Activated CD8-positive, alpha-beta memory T cell treated with anti-CD3 and anti-CD28 coated beads, Interleukin-2, amount 50 U/mL, for 4 hours (primary cell): ENCODE results near the gene ITGA11.

Experiments used
- DNase-seq: peaks from one replicate; pipeline ENCODE4 v3.0.0-alpha.2; 2020

The ITGA11 gene

GRCh38 chr15:68309024-68309423 lies 122.9 kb downstream of the ITGA11 start:
- no peak for DNase-seq

DNA sequence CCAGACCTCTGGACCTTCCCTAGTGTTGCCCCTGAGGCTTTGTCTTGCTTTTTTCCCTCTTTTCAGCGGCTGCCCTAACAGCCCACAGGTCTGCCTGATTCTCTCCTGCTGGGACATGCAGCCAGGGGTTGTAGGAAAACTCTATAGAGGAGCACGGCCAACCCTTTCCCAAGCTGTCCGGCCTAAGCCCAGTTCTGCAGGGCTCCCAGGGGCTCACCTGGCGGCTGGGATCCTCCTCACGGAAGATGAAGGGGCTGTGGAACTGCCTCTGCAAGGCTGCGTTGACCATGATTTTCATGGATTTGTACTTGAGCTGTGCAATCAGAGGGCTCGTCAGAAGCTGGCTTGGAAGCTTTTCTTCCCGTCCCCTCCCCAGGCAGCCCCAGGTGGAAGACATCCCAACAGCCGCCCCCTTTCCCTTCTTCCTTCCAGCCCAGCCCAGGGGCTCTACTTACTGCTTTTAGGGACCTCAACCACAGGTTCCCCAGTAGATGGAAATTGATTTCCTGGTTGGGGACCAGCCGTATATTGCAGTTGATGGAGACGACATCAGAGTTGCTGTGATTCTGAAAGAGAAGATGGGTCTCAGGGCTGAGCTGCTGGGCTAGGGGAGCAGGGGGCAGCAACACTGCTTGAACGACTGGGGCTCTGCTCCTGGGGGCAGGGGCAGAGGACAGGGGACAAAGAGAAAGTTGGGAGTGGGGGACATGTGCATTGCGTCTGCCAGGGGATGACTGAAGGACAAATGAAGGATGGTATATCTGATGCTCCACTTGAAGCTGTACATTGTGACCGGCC lies 124.6 kb downstream of the ITGA11 start:
- no peak for DNase-seq

DNA sequence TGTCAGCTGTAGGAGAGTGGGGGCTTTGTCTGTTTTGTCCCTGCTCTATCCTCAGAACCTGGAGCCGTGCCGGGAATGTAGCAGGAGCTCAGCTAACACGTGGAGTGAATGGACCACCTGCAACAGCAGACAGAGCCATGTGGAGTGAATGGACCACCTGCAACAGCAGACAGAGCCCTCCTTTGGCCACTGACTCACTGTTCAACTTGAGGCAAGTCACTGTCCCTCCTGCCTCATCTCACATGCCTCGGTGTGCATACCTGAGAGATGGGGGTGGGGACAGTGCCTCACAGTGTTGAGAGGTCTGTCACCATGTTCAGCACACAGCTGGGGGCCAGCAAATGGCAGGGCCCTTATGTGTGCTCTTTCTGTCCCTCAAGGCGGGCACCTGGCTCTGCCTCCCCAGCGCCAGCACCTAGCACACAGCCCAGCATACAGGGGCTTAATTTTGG lies 126.5 kb downstream of the ITGA11 start:
- no peak for DNase-seq

- no peak for DNase-seq
Observed at GRCh38 chr15:68304589-68305337, 127.2 kb downstream of the ITGA11 start.

GRCh38 chr15:68303560-68304436 lies 128.2 kb downstream of the ITGA11 start:
- no peak for DNase-seq

DNA sequence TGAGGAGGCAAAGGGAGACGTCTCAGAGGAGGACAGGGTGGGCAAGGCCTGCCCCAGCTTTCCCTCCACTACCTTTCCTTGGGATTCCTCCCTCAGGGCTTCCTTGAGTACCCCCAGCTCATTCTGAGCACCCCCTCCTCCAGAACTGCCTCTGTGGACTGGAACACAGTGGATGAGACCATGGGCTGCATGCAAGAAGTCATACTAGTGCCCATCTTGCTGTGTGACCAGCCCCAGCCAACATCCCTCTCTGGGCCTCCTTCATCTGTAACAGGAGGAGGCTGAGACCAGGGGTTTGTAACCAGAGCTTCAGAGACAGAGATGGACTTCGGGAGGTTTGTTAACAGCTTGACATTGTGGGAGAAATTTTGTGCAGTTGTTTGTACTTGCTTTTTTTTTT lies 128.8 kb downstream of the ITGA11 start:
- DNase-seq = no peak

DNA sequence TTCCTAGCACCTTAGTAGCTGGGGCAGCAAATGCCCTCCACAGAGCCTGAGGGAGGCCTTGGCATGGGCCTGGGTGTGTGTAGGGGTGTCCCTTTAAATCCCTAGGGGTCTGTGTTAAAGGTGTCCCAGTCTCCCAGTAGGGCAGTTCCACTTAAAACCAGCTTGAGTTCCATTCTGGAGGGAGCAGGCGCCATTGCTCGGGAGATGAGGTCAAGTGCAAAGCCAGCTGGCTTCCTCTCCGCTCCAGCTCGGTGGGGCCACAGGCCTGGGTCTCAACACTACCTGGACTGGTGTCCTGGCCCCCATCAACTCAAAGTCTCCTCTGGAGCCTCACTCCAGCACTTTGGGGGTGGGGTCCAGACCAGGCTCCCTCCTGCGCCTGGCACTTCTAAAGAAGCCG lies 129.2 kb downstream of the ITGA11 start:
- no peak for DNase-seq

DNA sequence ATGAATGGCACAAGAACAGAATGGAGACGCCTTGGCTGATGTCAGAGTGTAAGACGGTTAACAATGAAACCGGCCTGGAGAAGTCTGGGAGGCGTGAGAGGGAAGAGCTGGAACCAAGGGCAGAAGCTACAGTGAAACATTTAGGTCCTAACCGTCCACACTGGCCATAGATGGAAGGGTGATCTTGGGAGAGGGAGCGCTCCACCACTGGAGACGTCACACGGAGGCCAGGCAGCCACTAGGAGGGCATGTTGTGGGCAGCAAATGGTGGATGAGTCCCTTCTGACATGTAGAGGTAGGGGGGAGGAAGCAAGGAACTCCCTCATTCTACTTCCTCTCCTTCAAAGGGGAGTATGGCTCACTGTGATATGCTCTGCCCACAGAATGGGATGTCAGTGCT lies 130.7 kb downstream of the ITGA11 start:
- no peak for DNase-seq

DNA sequence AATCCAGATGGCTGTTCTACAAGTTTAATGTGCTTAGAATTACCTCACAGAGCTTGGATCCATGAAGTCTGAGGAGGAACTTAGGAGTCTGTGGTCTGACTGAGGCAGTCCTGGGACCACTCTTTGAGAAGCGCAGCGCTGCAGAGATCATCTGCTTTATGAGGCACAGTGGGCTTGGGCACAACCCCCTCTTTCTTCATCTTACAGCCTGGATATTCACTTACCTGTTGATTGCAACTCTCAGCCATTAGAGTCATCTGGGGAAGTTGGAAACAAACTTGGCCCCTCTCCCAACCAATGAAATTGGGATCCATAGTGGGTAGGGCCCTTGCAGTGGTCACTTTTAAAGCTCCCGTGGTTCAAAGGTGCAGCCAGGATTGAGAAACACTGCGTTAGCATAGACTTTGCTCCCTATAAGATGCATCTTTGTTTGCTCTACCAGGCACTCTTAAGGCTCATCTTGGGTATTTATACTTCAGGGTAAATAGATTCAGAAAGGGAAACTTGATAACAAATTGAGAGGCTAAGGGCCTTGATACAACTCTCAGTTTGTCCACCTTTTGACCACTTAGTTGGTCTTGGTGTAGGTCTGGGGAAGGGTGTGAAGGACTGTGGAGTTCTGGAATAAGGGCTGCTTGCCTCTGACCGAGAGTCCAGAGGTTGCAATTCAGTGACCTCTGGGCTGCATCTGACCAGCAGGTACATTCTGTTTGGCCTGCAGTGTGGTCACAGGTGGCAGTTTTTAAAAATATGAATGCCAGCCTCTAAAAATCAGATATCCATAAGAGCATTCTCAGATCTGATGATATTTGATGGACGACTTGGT lies 131.6 kb downstream of the ITGA11 start:
- no peak for DNase-seq

GRCh38 chr15:68299436-68299835 lies 132.5 kb downstream of the ITGA11 start:
- no peak for DNase-seq

- DNase-seq = no peak
Observed at GRCh38 chr15:68298882-68299381, 133.0 kb downstream of the ITGA11 start.

- no peak for DNase-seq
Observed at GRCh38 chr15:68298336-68298735, 133.6 kb downstream of the ITGA11 start.

DNA sequence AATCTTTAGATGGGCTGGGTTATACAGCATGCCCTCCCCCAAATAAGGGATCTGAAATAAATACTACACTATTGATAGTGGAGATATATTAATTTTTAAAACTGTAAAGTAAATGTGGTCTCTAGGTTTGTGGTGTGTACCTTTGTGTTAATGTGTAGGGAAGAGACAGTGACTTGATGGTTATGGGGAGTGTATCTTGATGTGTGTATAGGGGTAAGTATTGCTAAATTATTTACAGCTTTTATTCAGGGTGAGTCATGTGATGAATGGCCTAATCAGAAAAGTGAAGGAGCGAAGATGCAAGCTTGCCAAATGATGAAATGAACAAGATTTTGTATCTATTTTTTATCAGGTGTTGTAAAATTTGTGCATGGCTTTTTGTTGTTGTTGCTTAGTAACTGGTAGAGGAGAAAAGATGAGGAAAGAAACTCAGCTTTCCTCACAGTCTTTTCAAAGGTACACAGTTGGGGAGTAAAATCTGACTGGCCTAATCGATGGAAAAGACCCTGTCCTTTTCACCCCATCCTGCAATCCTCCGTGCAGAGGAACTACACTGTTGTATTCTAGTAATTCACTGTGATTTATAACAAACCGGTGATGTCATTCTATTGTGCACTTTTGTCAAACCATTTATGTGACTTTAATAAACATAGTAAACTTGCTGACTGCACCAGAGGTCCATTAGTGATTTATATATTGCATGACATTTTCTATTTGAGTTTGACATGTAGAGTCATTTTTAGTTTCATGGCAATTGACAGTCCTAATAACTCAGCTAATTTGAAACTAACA lies 136.8 kb downstream of the ITGA11 start:
- DNase-seq = no peak

- no peak for DNase-seq
Observed at GRCh38 chr15:68292967-68293366, 139.0 kb downstream of the ITGA11 start.

GRCh38 chr15:68292157-68292781 lies 139.7 kb downstream of the ITGA11 start:
- no peak for DNase-seq

DNA sequence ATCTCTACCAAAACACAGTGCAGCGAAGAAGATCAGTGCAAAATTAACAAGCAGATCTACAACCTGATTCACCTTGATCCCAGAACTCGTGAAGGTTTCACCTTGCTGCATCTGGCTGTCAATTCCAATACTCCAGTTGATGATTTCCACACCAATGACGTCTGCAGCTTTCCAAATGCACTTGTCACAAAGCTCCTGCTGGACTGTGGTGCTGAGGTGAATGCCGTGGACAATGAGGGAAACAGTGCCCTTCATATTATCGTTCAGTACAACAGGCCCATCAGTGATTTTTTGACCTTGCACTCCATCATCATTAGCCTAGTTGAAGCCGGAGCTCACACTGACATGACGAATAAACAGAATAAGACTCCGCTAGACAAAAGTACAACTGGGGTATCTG lies 141.2 kb downstream of the ITGA11 start:
- DNase-seq = no peak

- no peak for DNase-seq
Observed at GRCh38 chr15:68289621-68290352, 142.2 kb downstream of the ITGA11 start.

DNA sequence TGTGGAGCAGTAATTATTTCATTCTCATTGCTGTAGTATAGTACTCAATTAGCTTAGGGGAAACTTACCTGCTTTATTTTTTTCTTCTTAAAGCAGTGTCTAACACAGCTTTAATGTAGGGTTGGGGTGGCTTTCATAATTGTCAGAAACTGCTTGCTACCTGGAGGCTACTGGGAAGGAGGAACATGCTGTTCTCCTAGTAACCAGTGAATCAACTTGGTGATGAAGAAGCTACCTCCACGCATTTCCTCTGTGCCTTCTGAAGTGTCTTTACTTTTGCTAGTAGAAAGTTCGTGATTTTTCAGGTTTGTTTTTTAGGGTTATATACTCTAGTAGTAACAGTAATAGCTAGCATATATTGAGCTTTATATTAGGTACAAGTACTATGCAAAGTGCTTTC lies 142.9 kb downstream of the ITGA11 start:
- no peak for DNase-seq

DNA sequence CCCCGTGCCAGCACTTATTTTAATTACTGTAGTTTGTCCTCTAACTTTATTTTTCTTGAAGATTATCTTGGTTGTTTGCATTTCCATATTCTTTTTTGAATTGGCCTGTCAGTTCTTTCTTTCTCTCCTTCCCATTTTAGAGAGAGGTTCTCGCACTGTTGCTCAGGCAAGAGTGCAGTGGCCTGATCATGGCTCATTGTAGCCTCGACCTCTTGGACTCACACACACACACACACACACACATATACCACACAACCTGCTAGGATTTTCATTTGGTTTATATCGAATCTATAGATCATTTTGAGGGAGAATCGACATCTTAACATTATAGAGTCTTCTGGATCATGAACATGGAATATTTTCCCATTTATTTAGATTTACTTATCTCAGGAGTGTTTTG lies 145.7 kb downstream of the ITGA11 start:
- no peak for DNase-seq
